ENCODE data around the gene JAGN1.

DNA sequence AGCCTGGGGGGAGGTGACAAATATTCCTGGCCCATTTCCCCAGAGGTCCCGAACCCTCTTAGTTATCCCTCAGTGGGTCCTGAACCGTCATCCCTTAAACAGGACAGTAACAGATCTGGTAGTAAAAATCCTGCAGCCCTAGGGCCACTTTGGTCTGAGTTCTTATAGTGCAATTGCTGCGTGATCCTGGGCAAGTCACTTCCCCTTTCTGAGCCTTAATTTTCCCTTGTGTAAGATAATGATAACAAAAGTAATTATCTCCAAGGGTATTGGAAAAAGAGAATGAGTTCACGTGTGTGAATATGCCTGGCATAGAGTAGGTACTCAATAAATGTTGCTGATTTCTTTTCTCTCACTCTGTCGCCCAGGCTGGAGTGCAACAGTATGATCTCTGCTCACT lies 2.9 kb upstream of the JAGN1 start:
- TF ChIP-seq, protein P1, sequence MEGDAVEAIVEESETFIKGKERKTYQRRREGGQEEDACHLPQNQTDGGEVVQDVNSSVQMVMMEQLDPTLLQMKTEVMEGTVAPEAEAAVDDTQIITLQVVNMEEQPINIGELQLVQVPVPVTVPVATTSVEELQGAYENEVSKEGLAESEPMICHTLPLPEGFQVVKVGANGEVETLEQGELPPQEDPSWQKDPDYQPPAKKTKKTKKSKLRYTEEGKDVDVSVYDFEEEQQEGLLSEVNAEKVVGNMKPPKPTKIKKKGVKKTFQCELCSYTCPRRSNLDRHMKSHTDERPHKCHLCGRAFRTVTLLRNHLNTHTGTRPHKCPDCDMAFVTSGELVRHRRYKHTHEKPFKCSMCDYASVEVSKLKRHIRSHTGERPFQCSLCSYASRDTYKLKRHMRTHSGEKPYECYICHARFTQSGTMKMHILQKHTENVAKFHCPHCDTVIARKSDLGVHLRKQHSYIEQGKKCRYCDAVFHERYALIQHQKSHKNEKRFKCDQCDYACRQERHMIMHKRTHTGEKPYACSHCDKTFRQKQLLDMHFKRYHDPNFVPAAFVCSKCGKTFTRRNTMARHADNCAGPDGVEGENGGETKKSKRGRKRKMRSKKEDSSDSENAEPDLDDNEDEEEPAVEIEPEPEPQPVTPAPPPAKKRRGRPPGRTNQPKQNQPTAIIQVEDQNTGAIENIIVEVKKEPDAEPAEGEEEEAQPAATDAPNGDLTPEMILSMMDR (IDR thresholded peaks at IDR 0.05; ENCODE audit: insufficient read depth, low read length, poor library complexity, severe bottlenecking), result no peak
- no peak for TF ChIP-seq EZH2phosphoT487 (conservative IDR thresholded peaks at IDR 0.05; ENCODE audit: low read length)
